Measurements from ENCODE around the gene SYT9.

Gene SYT9

DNA sequence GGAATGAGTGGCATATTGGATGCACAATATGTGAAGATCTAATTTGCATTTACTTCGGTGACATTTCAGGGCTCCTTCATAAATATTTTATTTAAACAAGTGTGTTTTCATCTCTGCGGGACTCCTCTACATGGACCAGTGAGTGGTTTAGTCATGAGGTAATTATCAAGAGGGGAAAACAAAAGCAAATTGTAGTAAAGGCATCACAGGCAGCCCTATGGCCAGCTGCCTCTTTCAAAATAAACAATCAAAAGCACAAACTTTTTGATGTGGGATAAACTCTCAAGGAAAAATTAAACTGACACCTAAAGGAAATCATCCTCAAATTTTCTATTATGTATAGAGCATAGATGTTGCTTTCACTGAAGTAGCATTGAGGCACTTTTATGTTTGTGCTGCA, 6.0 kb downstream of the SYT9 start:
- Histone ChIP-seq H3K27ac (no peak overlapping the region), H3K27me3 (peaks cover 0 to 15% of the 10 kb centered on the region in 2 donors), H3K4me3 (no peak overlapping the region), H3K36me3 (no peaks in the 10 kb centered on the region), H3K4me1 (peaks cover 0 to 3% (median 3%) of the 10 kb centered on the region in 4 donors), H3K9me3 (no peaks in the 10 kb centered on the region)
- TF ChIP-seq, protein P1, sequence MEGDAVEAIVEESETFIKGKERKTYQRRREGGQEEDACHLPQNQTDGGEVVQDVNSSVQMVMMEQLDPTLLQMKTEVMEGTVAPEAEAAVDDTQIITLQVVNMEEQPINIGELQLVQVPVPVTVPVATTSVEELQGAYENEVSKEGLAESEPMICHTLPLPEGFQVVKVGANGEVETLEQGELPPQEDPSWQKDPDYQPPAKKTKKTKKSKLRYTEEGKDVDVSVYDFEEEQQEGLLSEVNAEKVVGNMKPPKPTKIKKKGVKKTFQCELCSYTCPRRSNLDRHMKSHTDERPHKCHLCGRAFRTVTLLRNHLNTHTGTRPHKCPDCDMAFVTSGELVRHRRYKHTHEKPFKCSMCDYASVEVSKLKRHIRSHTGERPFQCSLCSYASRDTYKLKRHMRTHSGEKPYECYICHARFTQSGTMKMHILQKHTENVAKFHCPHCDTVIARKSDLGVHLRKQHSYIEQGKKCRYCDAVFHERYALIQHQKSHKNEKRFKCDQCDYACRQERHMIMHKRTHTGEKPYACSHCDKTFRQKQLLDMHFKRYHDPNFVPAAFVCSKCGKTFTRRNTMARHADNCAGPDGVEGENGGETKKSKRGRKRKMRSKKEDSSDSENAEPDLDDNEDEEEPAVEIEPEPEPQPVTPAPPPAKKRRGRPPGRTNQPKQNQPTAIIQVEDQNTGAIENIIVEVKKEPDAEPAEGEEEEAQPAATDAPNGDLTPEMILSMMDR (IDR thresholded peaks at IDR 0.05): no peak
- intact Hi-C loops (cut with DNase I; ENCODE audit: low total_unique reads): no loop called here
- no peak for DNase-seq

DNA sequence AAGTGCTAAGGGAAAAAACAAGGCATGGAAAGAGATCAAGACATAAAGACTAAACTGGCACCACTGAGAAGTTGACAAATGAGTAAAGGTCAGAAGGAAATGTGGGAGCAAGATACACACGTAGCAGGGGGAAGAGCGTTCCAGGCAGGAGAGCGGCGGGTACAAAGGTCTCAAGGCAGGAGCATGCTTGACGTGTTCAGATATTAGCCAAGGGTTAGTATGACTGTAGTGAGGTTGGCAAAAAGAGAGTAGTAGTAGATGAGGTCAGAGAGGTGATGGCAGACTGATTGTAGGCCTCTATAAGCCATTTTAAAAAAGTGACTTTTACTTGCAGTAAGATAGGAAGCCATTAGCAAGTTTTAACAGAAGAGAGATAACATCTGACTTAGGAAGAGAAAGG, 9.9 kb downstream of the SYT9 start:
- Histone ChIP-seq H3K27ac (no peak overlapping the region), H3K36me3 (no peaks in the 10 kb centered on the region), H3K9me3 (no peaks in the 10 kb centered on the region), H3K27me3 (peaks cover 0 to 4% of the 10 kb centered on the region in 2 donors), H3K4me1 (no peaks in the 10 kb centered on the region), H3K4me3 (no peak overlapping the region)
- no peak for DNase-seq
- intact Hi-C loops (cut with DNase I; ENCODE audit: low total_unique reads): no loop called here
- TF ChIP-seq, protein P1 (IDR thresholded peaks at IDR 0.05): no peak

DNA sequence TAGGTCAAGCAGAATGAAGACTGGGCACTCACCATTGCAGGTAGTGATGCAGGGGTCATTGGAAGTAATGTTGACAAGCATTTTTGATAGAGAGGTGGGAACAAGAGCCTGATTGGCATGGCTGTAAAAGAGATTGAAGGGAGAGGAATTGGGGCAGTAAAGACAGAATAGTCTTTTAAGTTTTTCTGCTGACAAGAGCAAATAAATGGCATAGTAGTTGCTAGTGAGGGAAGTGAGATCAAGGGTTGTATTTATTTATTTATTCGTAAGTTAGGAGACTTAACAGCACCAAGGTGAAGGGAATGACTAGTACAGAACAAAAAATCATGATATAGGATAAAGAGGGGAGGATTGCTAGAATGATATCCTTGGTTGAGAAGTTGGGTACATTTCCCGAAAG, 11.0 kb downstream of the SYT9 start:
- H3K4me1 ChIP-seq: no peaks in the 10 kb centered on the region
- no peak overlapping the region for H3K4me3 ChIP-seq
- no peak for DNase-seq
- H3K36me3 ChIP-seq: no peaks in the 10 kb centered on the region
- H3K27me3 ChIP-seq: peaks cover 0 to 4% of the 10 kb centered on the region in 2 donors
- H3K9me3 ChIP-seq: no peaks in the 10 kb centered on the region
- intact Hi-C loops (cut with DNase I; ENCODE audit: low total_unique reads): no loop called here
- no peak overlapping the region for H3K27ac ChIP-seq
- TF ChIP-seq, protein P1 (IDR thresholded peaks at IDR 0.05): no peak

DNA sequence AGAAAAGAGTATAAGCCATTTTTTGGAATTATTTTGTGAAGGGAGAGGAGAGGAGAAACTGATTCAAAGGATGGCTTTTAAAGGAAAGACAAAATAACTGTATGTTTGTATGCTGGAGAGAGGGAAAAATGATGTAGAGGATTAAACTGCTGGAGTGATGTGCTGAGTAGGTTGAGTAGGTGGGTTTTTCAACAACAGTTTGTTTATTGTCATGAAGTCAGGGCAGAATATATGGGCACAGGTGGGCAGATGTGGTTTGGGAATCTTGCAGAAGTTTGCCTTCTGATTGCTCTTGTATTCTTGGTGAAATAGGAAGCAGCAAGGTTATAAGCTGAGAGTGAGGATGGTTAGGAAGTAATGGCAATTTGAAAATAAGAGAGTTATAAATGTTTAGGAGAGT, 12.1 kb downstream of the SYT9 start:
- DNase-seq: no peak
- Histone ChIP-seq H3K36me3 (no peaks in the 10 kb centered on the region), H3K4me3 (no peak overlapping the region), H3K9me3 (no peaks in the 10 kb centered on the region), H3K4me1 (no peaks in the 10 kb centered on the region), H3K27ac (no peak overlapping the region), H3K27me3 (peaks cover 0 to 4% of the 10 kb centered on the region in 2 donors)
- TF ChIP-seq, protein P1 (IDR thresholded peaks at IDR 0.05): no peak
- intact Hi-C loops (cut with DNase I; ENCODE audit: low total_unique reads): no loop called here

DNA sequence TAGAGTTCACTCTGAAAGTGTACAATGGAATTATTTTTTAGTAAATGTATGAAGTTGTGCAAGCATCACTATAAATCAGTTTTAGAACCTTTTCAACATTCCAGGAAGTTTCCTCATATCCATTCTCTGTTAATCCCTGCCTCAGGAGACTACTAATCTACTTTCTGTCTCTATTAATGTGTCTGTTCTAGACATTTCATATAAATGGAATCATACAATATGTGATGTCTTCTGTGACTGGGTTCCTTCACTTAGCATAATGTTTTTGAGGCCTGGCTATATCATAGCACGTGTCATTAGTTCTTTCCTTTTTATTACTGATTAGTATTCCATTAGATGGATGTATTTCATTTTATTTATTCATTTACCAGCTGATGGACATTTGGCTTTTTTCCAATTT, 17.1 kb downstream of the SYT9 start:
- intact Hi-C loops (cut with DNase I; ENCODE audit: low total_unique reads): no loop called here
- Histone ChIP-seq H3K4me3 (no peak overlapping the region), H3K36me3 (no peaks in the 10 kb centered on the region), H3K4me1 (no peaks in the 10 kb centered on the region), H3K27ac (no peak overlapping the region), H3K27me3 (no peaks in the 10 kb centered on the region), H3K9me3 (no peaks in the 10 kb centered on the region)
- TF ChIP-seq, protein P1 (IDR thresholded peaks at IDR 0.05): no peak
- DNase-seq: no peak

DNA sequence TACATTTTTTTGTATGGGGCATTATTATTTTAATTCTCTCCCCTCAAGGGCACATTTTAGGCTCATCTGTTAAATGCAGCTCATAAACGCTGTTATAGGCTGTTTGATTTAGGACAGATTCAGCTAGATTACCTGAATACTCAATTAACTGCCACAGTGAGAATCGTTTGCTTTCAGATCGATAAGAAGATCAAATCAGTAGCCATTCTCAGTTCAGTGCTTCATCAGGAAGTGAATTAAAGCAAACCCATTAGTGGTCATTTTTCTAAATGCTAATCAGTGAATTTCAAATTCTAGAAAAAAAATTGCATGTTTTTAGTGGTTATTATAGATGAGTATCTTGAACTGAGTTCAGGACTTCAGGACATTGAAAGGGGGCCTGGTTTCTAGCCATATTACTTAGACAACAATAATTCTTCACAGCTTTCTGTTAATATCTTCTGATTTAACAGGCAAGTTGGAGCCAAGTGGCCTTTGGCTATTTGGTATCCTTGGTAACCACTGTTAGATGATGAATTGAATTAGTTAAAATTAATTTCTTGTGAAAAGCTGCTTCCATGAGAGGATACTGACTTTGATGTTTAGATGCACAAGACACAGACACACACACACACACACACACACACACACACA, 18.6 kb downstream of the SYT9 start:
- Histone ChIP-seq H3K27me3 (no peaks in the 10 kb centered on the region), H3K27ac (no peak overlapping the region), H3K4me3 (no peak overlapping the region), H3K36me3 (no peaks in the 10 kb centered on the region), H3K4me1 (no peaks in the 10 kb centered on the region), H3K9me3 (no peaks in the 10 kb centered on the region)
- no peak for DNase-seq
- TF ChIP-seq, protein P1 (IDR thresholded peaks at IDR 0.05): no peak
- intact Hi-C loops (cut with DNase I; ENCODE audit: low total_unique reads): no loop called here

Data from tibial artery (tissue), 4 donors.